ENCODE data around the gene PSTPIP2.

DNA sequence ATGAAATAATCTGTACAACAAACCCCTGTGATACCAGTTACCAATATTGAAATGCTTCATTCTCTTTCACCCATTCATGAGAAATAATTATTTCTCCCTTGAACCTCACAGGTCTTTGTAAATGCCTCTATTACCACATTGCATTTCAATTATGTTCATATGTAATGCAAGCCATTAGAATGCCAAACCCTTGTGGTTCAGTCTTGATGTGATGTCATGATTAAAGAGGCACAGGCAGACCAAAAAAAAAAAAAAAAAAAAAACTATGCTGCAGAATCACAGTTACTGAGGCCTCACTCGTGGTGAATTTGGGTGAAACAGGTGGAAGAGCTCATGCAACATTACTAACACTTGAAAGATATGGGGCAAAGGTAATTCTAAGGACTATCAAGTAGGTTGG is 95.5 kb downstream of the PSTPIP2 start:
- TF ChIP-seq STAG1 (CRISPR knock-in tag; IDR thresholded peaks at IDR 0.05; ENCODE audit: borderline replicate concordance) (no peak), THRAP3 (IDR thresholded peaks at IDR 0.05; ENCODE audit: borderline replicate concordance) (no peak)
- TF ChIP-seq, protein P1, sequence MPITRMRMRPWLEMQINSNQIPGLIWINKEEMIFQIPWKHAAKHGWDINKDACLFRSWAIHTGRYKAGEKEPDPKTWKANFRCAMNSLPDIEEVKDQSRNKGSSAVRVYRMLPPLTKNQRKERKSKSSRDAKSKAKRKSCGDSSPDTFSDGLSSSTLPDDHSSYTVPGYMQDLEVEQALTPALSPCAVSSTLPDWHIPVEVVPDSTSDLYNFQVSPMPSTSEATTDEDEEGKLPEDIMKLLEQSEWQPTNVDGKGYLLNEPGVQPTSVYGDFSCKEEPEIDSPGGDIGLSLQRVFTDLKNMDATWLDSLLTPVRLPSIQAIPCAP (CRISPR knock-in tag; IDR thresholded peaks at IDR 0.05; ENCODE audit: borderline replicate concordance): no peak
